Brain pericyte (primary cell): ENCODE data around the gene CHAD.
"Not testable (repeated sequence)": the region's sequence is repeated elsewhere in the genome, so short reads cannot be mapped to it uniquely, and the experiment has no call there.

Experiments used
- DNase-seq: peaks from one replicate; pipeline ENCODE4 v3.0.0-alpha.2; 2012; ENCODE audit warnings: low read depth, low spot score

CHAD gene

GRCh38 chr17:50429793-50430192 is 38.9 kb downstream of the CHAD start:
- DNase-seq: no peak

GRCh38 chr17:50428831-50429424 is 39.8 kb downstream of the CHAD start:
- DNase-seq: no peak

GRCh38 chr17:50428126-50428525 is 40.6 kb downstream of the CHAD start:
- not testable (repeated sequence) for DNase-seq

- no peak for DNase-seq
These were observed 41.6 kb downstream of the CHAD start for GRCh38 chr17:50426814-50427787.

DNA sequence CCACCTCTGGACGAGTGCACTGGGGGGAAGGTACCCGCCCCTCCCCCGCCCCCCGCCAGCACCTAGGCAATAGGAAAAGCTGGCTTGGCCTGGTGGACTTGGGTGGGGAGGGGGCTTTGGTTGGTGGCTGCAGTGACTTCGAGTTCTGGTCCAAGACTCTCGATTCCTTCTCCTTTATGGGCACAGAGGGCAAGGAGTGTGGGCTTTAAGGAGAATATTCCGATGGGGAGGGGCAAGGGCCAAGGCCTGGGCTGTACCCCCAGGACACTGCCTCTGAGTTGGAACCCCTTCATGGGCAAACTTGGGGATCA is 42.3 kb downstream of the CHAD start:
- no peak for DNase-seq

GRCh38 chr17:50425682-50426471 is 42.8 kb downstream of the CHAD start, which contains the start of gene ACSF2:
Gene ACSF2 (plus strand): TSS chr17:50426218. CDS start chr17:50426262, 44 bp downstream.
- no peak for DNase-seq

GRCh38 chr17:50424996-50425681 is 43.5 kb downstream of the CHAD start:
- DNase-seq: no peak

DNA sequence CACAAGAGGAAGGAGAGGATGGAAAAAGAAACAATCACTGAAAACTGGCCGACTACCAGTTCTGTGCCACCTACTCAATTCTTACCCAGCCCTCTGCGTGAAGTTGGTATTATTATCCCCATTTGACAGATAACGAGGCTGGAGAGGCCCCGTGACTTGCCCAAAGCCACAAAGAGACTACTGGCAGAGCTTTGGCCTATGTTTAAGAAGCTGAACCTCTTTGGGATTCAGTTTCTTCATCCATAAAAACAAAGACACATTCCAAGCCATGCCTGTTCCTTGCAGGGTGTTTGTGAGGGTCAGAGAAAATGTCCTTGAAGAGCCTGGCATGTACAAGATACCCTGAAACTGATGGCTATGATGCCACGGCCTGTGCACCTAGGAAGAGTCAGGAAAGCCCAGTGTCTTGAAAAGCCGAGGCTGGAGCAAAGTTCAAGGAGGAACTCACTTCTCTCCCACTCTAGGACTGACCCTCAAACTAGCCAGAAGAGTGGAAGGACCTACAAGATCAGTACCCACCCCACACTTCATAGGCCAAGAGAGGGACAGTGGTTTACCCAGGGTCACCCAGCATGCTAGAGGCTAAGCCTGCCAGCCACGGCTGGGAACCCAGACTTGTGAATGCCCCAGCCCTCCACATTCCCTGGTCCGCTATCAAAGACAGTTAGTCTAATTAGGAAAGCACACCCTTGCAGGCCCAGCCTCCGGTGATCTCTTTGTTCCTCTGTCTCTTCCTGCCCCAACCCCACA is 44.3 kb downstream of the CHAD start:
- no peak for DNase-seq

DNA sequence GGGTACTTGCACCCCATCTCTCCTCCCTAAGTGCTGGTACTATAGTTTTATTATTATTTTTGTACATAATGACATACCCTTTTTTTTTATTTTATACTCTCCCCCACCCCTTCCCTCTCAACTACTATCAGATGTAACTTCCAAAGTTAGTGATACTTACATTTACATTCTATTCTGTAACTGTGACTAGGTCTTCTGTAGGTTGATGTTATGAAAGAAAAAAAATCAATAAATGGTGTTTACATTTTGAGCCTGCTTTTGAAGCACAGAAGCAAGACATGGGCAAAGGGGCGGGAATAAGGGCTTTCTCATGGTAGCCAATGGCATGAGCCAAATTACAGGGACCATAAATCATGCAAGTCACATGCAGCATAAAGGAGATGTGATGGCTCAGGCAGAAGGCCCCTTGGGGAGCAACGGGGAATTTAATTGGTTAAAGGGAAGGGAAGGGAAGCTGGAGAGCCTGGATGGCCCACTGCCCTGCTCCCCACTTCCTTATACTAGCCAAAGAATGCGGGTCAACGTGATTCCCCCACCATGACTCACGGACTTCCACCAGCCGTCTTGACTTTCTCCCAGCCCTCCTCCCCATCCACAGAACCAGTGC is 45.0 kb downstream of the CHAD start:
- no peak for DNase-seq

- DNase-seq: no peak
These were observed 45.9 kb downstream of the CHAD start for GRCh38 chr17:50422738-50423137.

- DNase-seq: no peak
These were observed 47.2 kb downstream of the CHAD start for GRCh38 chr17:50421308-50422051.

DNA sequence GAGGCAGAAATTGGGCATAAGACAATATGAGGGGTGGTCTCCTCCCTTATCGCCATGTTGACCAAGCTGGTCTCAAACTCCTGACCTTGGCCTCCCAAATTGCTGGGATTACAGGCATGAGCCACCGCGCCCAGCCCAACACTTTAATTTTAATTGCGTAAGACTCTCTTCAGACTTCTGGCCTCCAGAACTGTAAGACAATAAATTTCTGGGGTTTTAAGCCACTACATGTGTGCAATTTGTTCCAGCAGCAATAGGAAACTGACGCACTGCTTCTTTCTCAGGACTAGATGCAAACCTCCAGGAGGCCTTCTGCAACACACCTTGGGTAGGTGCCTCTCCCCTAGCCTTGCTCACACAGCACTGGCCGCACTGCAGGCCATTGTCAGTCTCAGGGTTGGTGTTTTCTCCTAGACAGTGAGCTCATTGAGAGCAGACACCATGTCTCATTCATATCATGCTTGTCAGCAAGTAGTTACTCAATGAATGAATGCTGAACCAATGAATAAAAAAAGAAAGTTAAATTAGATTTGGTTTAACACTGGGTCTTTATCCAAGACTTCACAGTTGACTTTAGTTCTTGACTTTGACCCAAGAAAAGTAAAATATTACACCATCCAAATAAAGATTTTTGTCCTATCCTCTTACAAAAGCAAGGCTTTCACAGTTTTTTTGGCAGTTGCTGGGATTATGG is 48.1 kb downstream of the CHAD start:
- DNase-seq: no peak

DNA sequence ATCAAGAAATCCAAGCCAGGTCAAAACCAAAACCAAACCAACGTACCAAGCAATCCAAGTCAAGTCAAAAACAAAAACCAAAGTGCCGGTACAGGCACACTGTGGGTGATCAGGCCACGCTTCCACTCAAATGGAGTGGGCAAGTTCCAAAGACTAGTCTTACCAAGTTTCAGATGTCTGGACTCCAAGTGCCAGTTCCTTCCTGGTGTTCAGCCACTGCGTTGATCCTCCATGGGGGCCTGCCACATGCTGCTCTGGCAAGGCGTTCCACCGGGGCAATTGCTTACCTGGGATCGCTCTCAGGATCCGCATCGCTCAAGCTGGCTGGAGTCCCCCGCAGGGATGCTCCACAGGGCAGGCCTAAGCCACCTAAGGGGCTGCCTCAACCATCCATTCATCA is 49.1 kb downstream of the CHAD start:
- DNase-seq: not testable (repeated sequence)

DNA sequence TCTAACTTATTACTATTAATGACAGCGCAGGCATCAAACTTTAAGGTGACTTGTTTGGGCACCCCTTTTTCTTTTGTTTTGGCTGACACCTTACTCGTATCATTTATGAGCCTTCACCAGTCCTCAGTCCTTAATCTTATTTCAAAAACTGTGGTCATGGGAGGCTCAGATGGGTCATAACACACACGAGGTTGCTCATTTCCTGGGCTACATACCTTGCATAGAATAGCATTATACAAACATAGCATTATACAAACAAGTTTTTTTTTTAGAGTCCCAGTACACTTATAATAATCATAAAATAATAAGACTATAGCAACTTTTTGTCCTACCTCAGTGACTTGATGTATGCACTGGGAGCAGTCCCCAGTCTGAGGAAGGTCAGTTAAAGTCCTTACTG is 53.9 kb downstream of the CHAD start:
- no peak for DNase-seq
